Heart right ventricle (tissue), 16 donors: ENCODE results near the gene GFI1B. TPM values are rescaled to one million over a fixed set of nuclear protein-coding genes. Genes with fewer than 3 reads are reported as not detected.

Experiments
- ATAC-seq, 8 donors: fragments of 200-7000 bp; cut with Tn5 transposase; one replicate each; pipeline ENCODE4 v1.9.1; 2020; ENCODE audit warnings: mild to moderate bottlenecking in 8 of 8, moderate library complexity in 8 of 8, moderate number of reproducible peaks in 1 of 8
- DNase-seq, 2 donors: peaks; one replicate each; pipeline ENCODE4 v3.0.0-alpha.2; 2020
- H3K27ac ChIP-seq, 10 donors: fragments of 200-600 bp; sonication (generic) in 2 of 10; one replicate each; pipeline versions ENCODE4 v1.5.0 to v1.8.0; 2020 to 2022; ENCODE audit warnings: mild to moderate bottlenecking in 3 of 10
- H3K27me3 ChIP-seq, 7 donors: fragments of 200-600 bp; one replicate each; pipeline ENCODE4 v1.8.0; 2021 to 2022; ENCODE audit warnings: mild to moderate bottlenecking in 2 of 7
- H3K36me3 ChIP-seq, 9 donors: fragments of 200-600 bp; sonication (generic) in 1 of 9; one replicate each; pipeline versions ENCODE4 v1.5.0 to v1.8.0; 2020 to 2022; ENCODE audit warnings: mild to moderate bottlenecking in 2 of 9
- H3K4me1 ChIP-seq, 9 donors: fragments of 200-600 bp; sonication (generic) in 1 of 9; one replicate each; pipeline versions ENCODE4 v1.5.0 to v1.8.0; 2020 to 2022; ENCODE audit warnings: mild to moderate bottlenecking in 4 of 9
- H3K4me3 ChIP-seq, 10 donors: fragments of 200-600 bp; sonication (generic) in 2 of 10; one replicate each; pipeline versions ENCODE4 v1.5.0 to v1.8.0; 2020 to 2022; ENCODE audit warnings: mild to moderate bottlenecking in 7 of 10, moderate library complexity in 2 of 10
- H3K9me3 ChIP-seq, 11 donors: fragments of 200-600 bp in 10 of 11; sonication (generic) in 2 of 11; one replicate each; pipeline versions ENCODE4 v1.5.0 to v1.8.0; 2013 to 2022; ENCODE audit warnings: mild to moderate bottlenecking in 2 of 11, control low read depth in 1 of 11, moderate library complexity in 1 of 11
- WGBS, 2 donors: extraction: QIAGEN DNeasy Blood & Tissue Kit; methylation state at CpG; one replicate each; pipeline ENCODE4 v1.1.7; 2013; ENCODE audit warnings: inconsistent platforms in 1 of 2; 5-methylcytosine and 5-hydroxymethylcytosine counted together
- intact Hi-C, 10 donors: fragments of 100-400 bp; cut with DNase I; formaldehyde crosslinking; loops; one replicate each; pipeline versions ENCODE4 v1.11.1 to v1.14.2; 2022
- polyA plus RNA-seq, 2 donors: library from polyadenylated mRNA; stranded (reverse); fragments of 200-250 nt; gene quantifications; one replicate each; pipeline ENCODE4 v1.2.3, GENCODE V29; 2013
- total RNA-seq, 10 donors: library from RNA; stranded (reverse); fragmentation: NEBNext Ultra II Directional in 3 of 10; extraction: Animal tissue kit (Norgen Biotek cat#: 25700) in 3 of 10; gene quantifications; one replicate each; pipeline versions ENCODE4 v1.2.1 to v1.2.4, GENCODE V29; 2021 to 2023
- TF ChIP-seq, protein P1 (sequence below), 9 donors: fragments of 200-600 bp; sonication (generic) in 2 of 9; IDR thresholded peaks; one replicate each; pipeline versions ENCODE4 v1.5.0 to v1.8.0; 2021 to 2022; ENCODE audit warnings: antibody characterized with exemption in 9 of 9, mild to moderate bottlenecking in 5 of 9, moderate library complexity in 1 of 9
- donor health status: Arrhythmogenic right ventricular cardiomyopathy.
- donor health status: ischemic (EF 13 %, LVEDD 7.1; RV severe dilation, severe dysfunction).
- donor health status: healthy with polysubstance abuse.
- donor health status: DM: no; HTN: yes; CAD: no.
- donor health status: DM: no; HTN: no; CAD: no.
- donor health status: ischemic (EF 25% LVEDD 6.9; RV normal size, moderate dysfunction).
- donor health status: ischemic (EF 25% LVEDD 5.7; RV mildly dilated, moderate dysfunction).
- donor health status: healthy.
- donor health status: DM: yes; HTN: yes; CAD: no.
- donor health status: Ischemic cardiomyopathy.
- donor health status: ischemic (EF 35%, LVEDD 5.7; RV mildly dilated, moderate dysfunction).
- donor health status: nonischemic (EF 11% LVEDD 7.7; RV severe dilation, severe dysfunction).
- donor health status: DM: yes; HTN: yes; CAD: no.
- donor health status: PGD.
- donor health status: ischemic (EF 29% LVEDD 5.4; RV normal size, mild dysfunction).
- donor health status: nonischemic (EF 23%, LVEDD 6.1; RV moderate dilation, normal function).

Gene GFI1B
- total and polyA plus RNA-seq, 12 donors = 0.06 to 0.49 (median 0.24) TPM; not detected in 4

DNA sequence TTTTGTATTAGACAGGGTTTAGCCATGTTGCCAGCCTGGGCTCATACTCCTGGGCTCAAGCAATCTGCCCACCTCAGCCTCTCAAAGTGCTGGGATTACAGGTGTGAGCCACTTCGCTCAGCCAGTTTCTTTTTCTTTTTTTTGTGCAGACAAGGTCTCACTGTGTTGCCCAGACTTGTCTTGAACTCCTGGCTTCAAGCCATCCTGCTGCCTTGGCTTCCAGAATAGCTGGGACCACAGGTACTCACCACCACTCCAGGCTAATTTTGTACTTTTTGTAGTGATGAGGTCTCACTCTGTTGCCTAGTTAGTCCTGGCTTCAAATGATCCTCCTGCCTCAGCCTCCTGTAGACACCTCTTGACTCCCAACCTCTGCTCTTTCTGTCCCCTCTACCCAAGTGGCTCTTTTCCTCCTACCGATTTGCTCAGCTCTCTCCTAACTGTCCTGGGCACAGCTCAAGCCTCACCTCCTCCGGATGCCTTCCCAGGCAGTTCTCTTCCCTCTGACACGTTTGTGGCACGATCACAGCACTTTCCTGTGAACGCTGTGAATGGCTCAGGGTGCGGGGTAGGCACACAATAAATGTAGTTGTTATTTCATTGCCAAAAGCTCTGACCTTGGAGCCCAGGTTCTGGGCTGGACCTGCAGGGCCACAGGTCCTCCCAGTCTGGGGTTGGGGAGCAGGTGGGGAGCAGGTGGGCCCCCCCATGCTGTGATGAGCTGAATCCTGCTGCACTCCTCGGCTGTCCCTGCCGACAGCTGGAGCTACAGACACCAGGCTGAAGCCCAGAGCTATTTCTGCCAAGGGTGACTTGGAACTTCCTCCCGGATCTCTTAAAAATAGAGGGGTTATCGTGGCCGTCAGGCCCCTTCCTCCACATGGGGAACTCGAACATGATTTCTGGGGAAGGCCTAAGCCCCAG is 23.9 kb downstream of the GFI1B start:
- Histone ChIP-seq H3K36me3 (no peaks in the 10 kb centered on the region), H3K27me3 (peaks cover 0 to 67% (median 44%) of the 10 kb centered on the region in 7 donors), H3K9me3 (no peaks in the 10 kb centered on the region), H3K27ac (no peak overlapping the region), H3K4me3 (no peak overlapping the region), H3K4me1 (peaks cover 0 to 8% (median 0%) of the 10 kb centered on the region in 9 donors)
- ATAC-seq (no peak), DNase-seq (no peak)
- TF ChIP-seq, protein P1, sequence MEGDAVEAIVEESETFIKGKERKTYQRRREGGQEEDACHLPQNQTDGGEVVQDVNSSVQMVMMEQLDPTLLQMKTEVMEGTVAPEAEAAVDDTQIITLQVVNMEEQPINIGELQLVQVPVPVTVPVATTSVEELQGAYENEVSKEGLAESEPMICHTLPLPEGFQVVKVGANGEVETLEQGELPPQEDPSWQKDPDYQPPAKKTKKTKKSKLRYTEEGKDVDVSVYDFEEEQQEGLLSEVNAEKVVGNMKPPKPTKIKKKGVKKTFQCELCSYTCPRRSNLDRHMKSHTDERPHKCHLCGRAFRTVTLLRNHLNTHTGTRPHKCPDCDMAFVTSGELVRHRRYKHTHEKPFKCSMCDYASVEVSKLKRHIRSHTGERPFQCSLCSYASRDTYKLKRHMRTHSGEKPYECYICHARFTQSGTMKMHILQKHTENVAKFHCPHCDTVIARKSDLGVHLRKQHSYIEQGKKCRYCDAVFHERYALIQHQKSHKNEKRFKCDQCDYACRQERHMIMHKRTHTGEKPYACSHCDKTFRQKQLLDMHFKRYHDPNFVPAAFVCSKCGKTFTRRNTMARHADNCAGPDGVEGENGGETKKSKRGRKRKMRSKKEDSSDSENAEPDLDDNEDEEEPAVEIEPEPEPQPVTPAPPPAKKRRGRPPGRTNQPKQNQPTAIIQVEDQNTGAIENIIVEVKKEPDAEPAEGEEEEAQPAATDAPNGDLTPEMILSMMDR (IDR thresholded peaks at IDR 0.05) = no peak
- intact Hi-C loops = no loop called here
- 39 to 41% methylated on average over 13 of the region's 13 CpGs for WGBS, 2 donors

DNA sequence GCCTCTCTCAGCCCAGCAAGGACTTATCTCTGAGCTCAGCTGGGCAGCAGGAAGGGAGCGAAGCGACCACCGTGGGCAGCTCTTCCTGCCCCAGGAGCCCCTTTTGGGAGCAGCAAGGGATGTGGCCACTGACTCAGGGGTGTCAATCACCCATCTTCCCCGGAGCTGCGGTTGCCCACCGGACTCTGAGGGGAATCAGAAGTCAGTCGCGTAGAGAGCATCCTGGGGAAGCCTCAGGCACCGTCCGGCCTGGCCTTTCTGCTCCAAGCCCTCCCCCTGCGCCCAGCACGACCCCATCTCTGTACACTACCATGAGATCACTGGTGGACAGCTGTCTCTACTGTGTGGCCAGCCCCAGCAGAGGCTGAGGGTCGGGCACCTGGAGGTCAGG is 24.6 kb downstream of the GFI1B start:
- Histone ChIP-seq H3K4me1 (peaks cover 0 to 8% (median 0%) of the 10 kb centered on the region in 9 donors), H3K4me3 (no peak overlapping the region), H3K27me3 (peaks cover 0 to 70% (median 41%) of the 10 kb centered on the region in 7 donors), H3K27ac (no peak overlapping the region), H3K9me3 (no peaks in the 10 kb centered on the region), H3K36me3 (no peaks in the 10 kb centered on the region)
- WGBS, 2 donors = 46 to 54% methylated on average over 13 of the region's 13 CpGs
- TF ChIP-seq, protein P1 (IDR thresholded peaks at IDR 0.05) = no peak
- intact Hi-C loops = no loop called here
- ATAC-seq = no peak
- no peak for DNase-seq

DNA sequence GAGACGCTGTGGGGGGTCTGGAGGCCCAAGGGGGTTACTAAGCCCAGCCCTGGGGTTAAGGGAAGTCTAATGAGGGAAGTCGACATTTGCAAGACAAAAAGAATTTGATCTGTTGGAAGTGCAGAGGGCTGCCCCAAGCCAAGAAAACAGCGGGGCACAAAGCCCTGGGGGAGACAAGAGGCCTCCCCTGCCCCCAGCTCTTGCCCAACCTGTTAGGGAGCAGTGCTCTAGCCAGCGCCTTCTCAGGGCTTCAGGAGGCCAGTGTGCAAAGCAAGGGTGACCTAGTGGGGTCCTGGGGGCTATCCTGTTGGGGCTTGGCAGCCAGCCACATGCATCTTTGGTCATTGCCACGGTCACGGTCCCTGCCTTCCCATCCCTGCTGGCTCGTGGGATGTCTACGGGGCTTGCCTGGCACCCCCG is 25.2 kb downstream of the GFI1B start:
- Histone ChIP-seq H3K36me3 (no peaks in the 10 kb centered on the region), H3K4me3 (no peak overlapping the region), H3K9me3 (no peaks in the 10 kb centered on the region), H3K27me3 (peaks cover 0 to 70% (median 40%) of the 10 kb centered on the region in 7 donors), H3K4me1 (peaks cover 0 to 8% (median 0%) of the 10 kb centered on the region in 9 donors), H3K27ac (no peak overlapping the region)
- intact Hi-C loops = no loop called here
- ATAC-seq = no peak
- TF ChIP-seq, protein P1 (IDR thresholded peaks at IDR 0.05) = no peak
- DNase-seq = no peak
- 52 to 53% methylated on average over 9 of the region's 9 CpGs for WGBS, 2 donors

DNA sequence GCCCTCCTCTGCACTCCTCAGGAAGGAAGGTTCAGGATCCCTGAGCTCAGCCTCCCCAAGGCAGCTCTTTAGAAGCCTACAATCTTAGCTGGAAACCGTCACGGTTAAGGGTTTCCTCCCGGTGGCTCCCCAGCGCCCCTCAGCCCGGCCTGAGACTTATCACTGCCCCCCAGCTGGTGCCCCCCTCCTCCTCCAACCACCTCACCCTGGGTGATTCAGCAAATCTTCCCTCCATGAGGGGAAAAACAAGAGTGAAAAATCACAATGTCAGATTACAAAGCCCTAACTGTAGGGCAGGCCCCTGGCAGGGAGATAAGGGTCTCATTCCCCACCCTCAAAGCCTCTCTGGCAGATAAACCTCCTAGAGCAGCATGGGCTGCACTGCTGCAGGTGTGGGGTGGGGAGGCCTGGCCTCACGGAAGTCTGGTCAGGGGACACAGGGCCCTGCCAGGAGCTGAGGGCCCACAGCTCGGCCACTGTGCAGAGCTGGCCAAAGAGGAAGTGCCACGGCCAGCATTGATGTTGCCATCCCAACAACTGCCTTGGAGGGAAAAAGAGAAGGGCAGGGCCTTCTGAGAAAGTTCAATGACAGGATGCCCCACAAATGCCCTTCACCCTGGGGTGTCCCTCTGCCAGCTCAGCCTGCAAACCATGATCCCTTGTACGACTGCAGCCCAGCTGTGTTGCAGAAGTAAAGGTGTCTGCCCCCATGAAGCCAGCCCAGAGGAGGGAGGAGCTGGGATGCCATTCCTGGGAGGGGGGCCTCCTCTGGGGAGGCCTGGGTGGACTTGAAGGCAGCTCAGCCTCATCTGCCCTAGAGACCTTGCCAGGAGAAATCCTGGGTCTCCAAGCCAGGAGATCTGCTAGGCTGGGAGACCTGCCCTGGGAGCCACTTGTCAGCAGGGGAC is 25.9 kb downstream of the GFI1B start:
- TF ChIP-seq, protein P1 (IDR thresholded peaks at IDR 0.05) = no peak
- Histone ChIP-seq H3K27me3 (peaks cover 0 to 67% (median 39%) of the 10 kb centered on the region in 7 donors), H3K9me3 (no peaks in the 10 kb centered on the region), H3K4me1 (peaks cover 0 to 5% (median 0%) of the 10 kb centered on the region in 9 donors), H3K36me3 (no peaks in the 10 kb centered on the region), H3K27ac (no peak overlapping the region), H3K4me3 (no peak overlapping the region)
- 60 to 61% methylated on average over 9 of the region's 9 CpGs for WGBS, 2 donors
- DNase-seq (no peak), ATAC-seq (peak in 2 of 8 donors; percentile 29 to 39)
- intact Hi-C loops = no loop called here
